H1 (cell line): ENCODE data around the gene NR3C2. TPM values are rescaled to one million over a fixed set of nuclear protein-coding genes. Genes with fewer than 3 reads are reported as not detected.

Source experiments
- CTCF ChIA-PET: fragments of 300-600 bp; sonication (Branson Sonifier 250); formaldehyde crosslinking; loops from one replicate; lab custom pipeline; 2021; ENCODE audit not compliant: partially characterized antibody; lab: Charles Lee
- POLR2A ChIA-PET: fragments of 300-600 bp; sonication (Branson Sonifier 250); formaldehyde crosslinking; loops from one replicate; lab custom pipeline; 2021; ENCODE audit warnings: inconsistent platforms; ENCODE audit not compliant: partially characterized antibody; lab: Charles Lee
- DNase-seq, 2 experiments: peaks; one replicate each; pipeline versions ENCODE4 v3.0.0 to v3.0.0-alpha.2; 2010 to 2022; ENCODE audit warnings: low spot score in 2 of 2, low read depth in 1 of 2, mixed read lengths in 1 of 2
- FAIRE-seq: peaks from 2 replicates; lab custom pipeline; 2011; peaks lifted over from hg19 to GRCh38; lab: Jason Lieb, UNC
- H2AFZ ChIP-seq: 2 replicates; pipeline ENCODE4 v1.8.1; 2012; ENCODE audit warnings: low read length, inconsistent platforms
- H2AK5ac ChIP-seq: 2 replicates; pipeline ENCODE4 v1.6.1; 2013; ENCODE audit warnings: low read depth, low read length
- H2BK120ac ChIP-seq: replicated peaks from 2 replicates; pipeline ENCODE3; 2013; ENCODE audit warnings: low read depth, low read length, inconsistent platforms
- H2BK12ac ChIP-seq: 2 replicates; pipeline ENCODE4 v1.6.1; 2013; ENCODE audit warnings: low read depth, low read length
- H2BK15ac ChIP-seq: 2 replicates; pipeline ENCODE4 v1.6.1; 2013; ENCODE audit warnings: low read length
- H2BK20ac ChIP-seq: 2 replicates; pipeline ENCODE4 v1.6.1; 2013; ENCODE audit warnings: low read length
- H2BK5ac ChIP-seq: 2 replicates; pipeline ENCODE4 v1.6.1; 2013; ENCODE audit warnings: low read depth, low read length
- H3K14ac ChIP-seq: 2 replicates; pipeline ENCODE4 v1.6.1; 2013; ENCODE audit warnings: inconsistent platforms; ENCODE audit not compliant: insufficient read length
- H3K18ac ChIP-seq: 2 replicates; pipeline ENCODE4 v1.6.1; 2013; ENCODE audit warnings: low read length; ENCODE audit errors: extremely low read depth
- H3K23ac ChIP-seq: 2 replicates; pipeline ENCODE4 v1.6.1; 2013; ENCODE audit warnings: inconsistent platforms; ENCODE audit not compliant: insufficient read length
- H3K23me2 ChIP-seq: 2 replicates; pipeline ENCODE4 v1.6.1; 2013; ENCODE audit warnings: low read depth, low read length
- H3K27ac ChIP-seq: 2 replicates; pipeline ENCODE4 v1.6.1; 2011; ENCODE audit warnings: low read depth, low read length, inconsistent platforms
- H3K27me3 ChIP-seq, 4 experiments: replicated peaks in 1 of 4; 1 replicate in 1 of 4; 2 replicates in 3 of 4; pipeline versions ENCODE4 v1.6.1 to v1.8.1; 2011 to 2013; ENCODE audit warnings: low read length in 3 of 4, mild to moderate bottlenecking in 3 of 4, inconsistent platforms in 2 of 4, mixed read lengths in 2 of 4, moderate library complexity in 1 of 4; ENCODE audit not compliant: control insufficient read depth in 3 of 4, insufficient read depth in 3 of 4; ENCODE audit errors: extremely low read depth in 1 of 4
- H3K36me3 ChIP-seq, 4 experiments: 2 replicates each; pipeline versions ENCODE4 v1.6.1 to v1.8.1; 2011 to 2013; ENCODE audit warnings: mild to moderate bottlenecking in 4 of 4, low read length in 3 of 4, moderate library complexity in 2 of 4, control low read depth in 1 of 4, inconsistent platforms in 1 of 4; ENCODE audit not compliant: insufficient read depth in 4 of 4, control insufficient read depth in 2 of 4
- H3K4ac ChIP-seq: replicated peaks from 2 replicates; pipeline ENCODE3; 2013; ENCODE audit warnings: low read length, low read depth, mixed read lengths, inconsistent platforms; ENCODE audit not compliant: insufficient read length
- H3K4me1 ChIP-seq, 4 experiments: replicated peaks in 1 of 4; 1 replicate in 1 of 4; 2 replicates in 3 of 4; pipeline versions ENCODE4 v1.6.1 to v1.8.1; 2011 to 2013; ENCODE audit warnings: low read length in 3 of 4, inconsistent platforms in 2 of 4, mixed read lengths in 1 of 4; ENCODE audit not compliant: insufficient read depth in 4 of 4, control insufficient read depth in 3 of 4
- H3K4me2 ChIP-seq, 2 experiments: 2 replicates each; pipeline versions ENCODE4 v1.6.1 to v1.8.1; 2011 to 2013; ENCODE audit warnings: low read depth in 2 of 2, low read length in 2 of 2, control low read depth in 1 of 2, inconsistent platforms in 1 of 2, mild to moderate bottlenecking in 1 of 2; ENCODE audit not compliant: insufficient read depth in 1 of 2
- H3K4me3 ChIP-seq, 4 experiments: fragments of 200-600, 300-600 bp in 1 of 4; sonication (generic), shearing (Covaris generic), sonication (Bioruptor Twin) in 1 of 4; 2 replicates each; pipeline versions ENCODE4 v1.5.1 to v1.8.1; 2011 to 2016; ENCODE audit warnings: low read length in 4 of 4, low read depth in 3 of 4, control low read depth in 2 of 4, inconsistent platforms in 2 of 4, mild to moderate bottlenecking in 2 of 4, mixed read lengths in 1 of 4, moderate library complexity in 1 of 4; ENCODE audit not compliant: insufficient read depth in 2 of 4; ENCODE audit errors: extremely low read depth in 1 of 4
- H3K56ac ChIP-seq: replicated peaks from 2 replicates; pipeline ENCODE3; 2013; ENCODE audit warnings: low read depth, mild to moderate bottlenecking, mixed read lengths, low read length, inconsistent platforms; ENCODE audit not compliant: insufficient read length
- H3K79me1 ChIP-seq: 2 replicates; pipeline ENCODE4 v1.6.1; 2013; ENCODE audit warnings: low read depth, low read length, control low read depth
- H3K79me2 ChIP-seq, 2 experiments: 2 replicates each; pipeline versions ENCODE4 v1.6.1 to v1.8.1; 2012 to 2013; ENCODE audit warnings: low read length in 2 of 2, mild to moderate bottlenecking in 2 of 2, inconsistent platforms in 1 of 2; ENCODE audit not compliant: insufficient read depth in 2 of 2, control insufficient read depth in 1 of 2
- H3K9ac ChIP-seq, 4 experiments: replicated peaks in 1 of 4; 1 replicate in 1 of 4; 2 replicates in 3 of 4; pipeline versions ENCODE4 v1.6.1 to v1.8.1; 2011 to 2013; ENCODE audit warnings: low read depth in 3 of 4, low read length in 3 of 4, control low read depth in 2 of 4, mild to moderate bottlenecking in 2 of 4, moderate library complexity in 2 of 4, inconsistent platforms in 1 of 4; ENCODE audit errors: extremely low read depth in 1 of 4
- H3K9me3 ChIP-seq, 2 experiments: 2 replicates each; pipeline versions ENCODE4 v1.6.1 to v1.8.1; 2012 to 2013; ENCODE audit warnings: mild to moderate bottlenecking in 2 of 2, moderate library complexity in 2 of 2, control low read depth in 1 of 2, inconsistent platforms in 1 of 2, low read depth in 1 of 2, low read length in 1 of 2, mixed read lengths in 1 of 2; ENCODE audit not compliant: insufficient read depth in 2 of 2
- H4K20me1 ChIP-seq, 2 experiments: replicated peaks in 1 of 2; 2 replicates each; pipeline versions ENCODE3 to v1.8.1; 2011 to 2013; ENCODE audit warnings: inconsistent platforms in 2 of 2, low read length in 2 of 2, mild to moderate bottlenecking in 1 of 2; ENCODE audit not compliant: insufficient read depth in 2 of 2, control insufficient read depth in 1 of 2
- H4K5ac ChIP-seq: 2 replicates; pipeline ENCODE4 v1.6.1; 2013; ENCODE audit warnings: low read length, low read depth, mixed read lengths, inconsistent platforms; ENCODE audit not compliant: insufficient read length
- H4K8ac ChIP-seq: 2 replicates; pipeline ENCODE4 v1.8.0; 2013; ENCODE audit warnings: mild to moderate bottlenecking, moderate library complexity, low read length, inconsistent platforms; ENCODE audit not compliant: insufficient read depth; ENCODE audit errors: extremely low read depth
- H4K91ac ChIP-seq: replicated peaks from 2 replicates; pipeline ENCODE3; 2013; ENCODE audit warnings: low read length, mixed read lengths, inconsistent platforms; ENCODE audit not compliant: insufficient read length
- ASH2L ChIP-seq: fragments of 200-600, 300-600 bp; sonication (generic); IDR thresholded peaks from one replicate; pipeline ENCODE4 v1.7.1; 2017; ENCODE audit warnings: low read length
- BACH1 ChIP-seq: IDR thresholded peaks from 2 replicates; pipeline ENCODE4 v1.6.1; 2012; ENCODE audit warnings: low read length, improper control_type of control experiment
- CBX8 ChIP-seq: fragments of 300-800, 300-1000 bp; sonication (generic); IDR thresholded peaks from 2 replicates; pipeline ENCODE4 v1.7.1; 2016; ENCODE audit warnings: low read depth, low read length, borderline replicate concordance
- E2F6 ChIP-seq: IDR thresholded peaks from 2 replicates; pipeline ENCODE4 v1.6.1; 2012; ENCODE audit warnings: inconsistent platforms
- KDM4A ChIP-seq: IDR thresholded peaks from one replicate; pipeline ENCODE4 v1.7.1; 2012; ENCODE audit warnings: low read depth, mild to moderate bottlenecking, moderate library complexity, low read length, inconsistent platforms; ENCODE audit not compliant: severe bottlenecking
- KDM5A ChIP-seq: fragments of 200-600 bp; IDR thresholded peaks from 2 replicates; pipeline ENCODE4 v1.7.1; 2012; ENCODE audit warnings: mild to moderate bottlenecking, low read length, inconsistent platforms, mixed read lengths
- NANOG ChIP-seq: IDR thresholded peaks from 2 replicates; pipeline ENCODE4 v1.6.1; 2011; ENCODE audit warnings: low read length, low read depth, mild to moderate bottlenecking, inconsistent platforms; ENCODE audit not compliant: insufficient read depth, poor library complexity, severe bottlenecking
- NRF1 ChIP-seq: IDR thresholded peaks from 2 replicates; pipeline ENCODE4 v1.6.1; 2011; ENCODE audit warnings: mild to moderate bottlenecking, low read depth, low read length, improper control_type of control experiment
- POLR2AphosphoS5 ChIP-seq: IDR thresholded peaks from 2 replicates; pipeline ENCODE4 v1.6.1; 2011; ENCODE audit warnings: low read depth, low read length
- RXRA ChIP-seq: IDR thresholded peaks from 2 replicates; pipeline ENCODE4 v1.6.1; 2011; ENCODE audit warnings: low read depth, mild to moderate bottlenecking, low read length, moderate library complexity; ENCODE audit not compliant: insufficient read depth
- SRF ChIP-seq: IDR thresholded peaks from 2 replicates; pipeline ENCODE4 v1.6.1; 2011; ENCODE audit warnings: mild to moderate bottlenecking, low read depth, low read length, moderate library complexity
- TAF1 ChIP-seq: IDR thresholded peaks from 2 replicates; pipeline ENCODE4 v1.6.1; 2011; ENCODE audit warnings: mild to moderate bottlenecking, low read depth, low read length
- TAF7 ChIP-seq: optimal IDR thresholded peaks from 2 replicates; pipeline ENCODE3; 2011; ENCODE audit warnings: low read depth, mild to moderate bottlenecking, inconsistent platforms, low read length, moderate library complexity, borderline replicate concordance
- TBP ChIP-seq: IDR thresholded peaks from 2 replicates; pipeline ENCODE4 v1.6.1; 2011; ENCODE audit warnings: low read depth, low read length, improper control_type of control experiment
- TCF12 ChIP-seq: IDR thresholded peaks from 2 replicates; pipeline ENCODE4 v1.6.1; 2011; ENCODE audit warnings: low read depth, mild to moderate bottlenecking, low read length
- WGBS, 2 experiments: shearing (Covaris generic) in 1 of 2; methylation state at CpG; one replicate each; pipeline versions ENCODE4 v1.1.6 to v1.1.7; 2013 to 2015; ENCODE audit warnings: low lambda C conversion rate in 2 of 2, mixed read lengths in 2 of 2, inconsistent platforms in 1 of 2, low coverage in 1 of 2, missing lambda C conversion rate in 1 of 2; ENCODE audit not compliant: insufficient replicate concordance in 2 of 2, insufficient coverage in 1 of 2, insufficient read length in 1 of 2; ENCODE audit errors: extremely low coverage in 1 of 2, missing lambda C conversion rate in 1 of 2; 5-methylcytosine and 5-hydroxymethylcytosine counted together
- polyA plus RNA-seq, 7 experiments: library from polyadenylated mRNA; depleted of rRNA in 3 of 7; stranded (reverse) in 5 of 7; unstranded in 2 of 7; fragments of >200 nt in 5 of 7; fragments of 200-250 nt in 2 of 7; gene quantifications; 1 replicate in 5 of 7; 2 replicates in 1 of 7; 4 replicates in 1 of 7; pipeline versions ENCODE4 v1.2.1 to v1.2.3, GENCODE V29; 2011 to 2013; ENCODE audit warnings: missing spikeins in 2 of 7, mixed read lengths in 2 of 7
- total RNA-seq: library from RNA; stranded (reverse); fragmentation: NEBNext Ultra II Directional; extraction: Animal tissue kit (Norgen Biotek cat#: 25700); gene quantifications from 2 replicates; pipeline ENCODE4 v1.2.1, GENCODE V29; 2021

NR3C2 gene
- total and polyA plus RNA-seq, 2 of the 8 experiments (the other 6 are each of a cell fraction or from before 2014, with no cell fraction given), result 0.80 to 3.9 TPM

DNA sequence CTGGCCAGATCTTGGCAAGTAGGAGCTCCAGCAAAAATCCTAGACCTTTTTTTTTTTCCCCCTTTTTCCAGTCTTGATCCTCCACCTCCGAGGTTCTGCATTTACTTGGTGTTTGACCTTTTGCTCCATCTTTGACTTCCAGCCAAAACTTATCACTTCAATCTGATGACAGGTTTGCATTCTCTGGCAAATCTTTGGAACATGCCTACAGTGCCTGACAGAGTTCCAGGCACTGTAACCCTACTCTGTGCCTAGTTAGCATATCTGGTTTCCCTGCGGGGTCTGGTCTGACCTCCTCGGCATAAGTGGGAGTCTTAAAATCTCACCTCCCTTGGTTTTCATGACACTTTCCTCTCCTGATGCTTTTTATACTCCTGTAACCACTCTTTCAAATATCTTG, 39.4 kb upstream of the NR3C2 start:
- Histone ChIP-seq H3K4me2 (no peak overlapping the region), H3K9me3 (peaks cover 5 to 6% of the 10 kb centered on the region in 2 experiments; a peak in 2 of 4 replicates), H3K36me3 (no peaks in the 10 kb centered on the region), H3K27ac (no peak overlapping the region), H3K79me2 (no peaks in the 10 kb centered on the region), H3K79me1 (no peaks in the 10 kb centered on the region), H3K4ac (peak overlapping the region; percentile 90), H3K27me3 (no peaks in the 10 kb centered on the region), H3K4me3 (no peak overlapping the region), H3K14ac (no peak overlapping the region), H4K20me1 (no peaks in the 10 kb centered on the region), H3K23me2 (no peaks in the 10 kb centered on the region), H3K9ac (no peak overlapping the region), H4K91ac (no peak overlapping the region), H2BK15ac (no peak overlapping the region), H2BK5ac (no peak overlapping the region), H2BK20ac (no peak overlapping the region), H3K18ac (no peak overlapping the region), H2AK5ac (no peak overlapping the region), H2BK120ac (no peak overlapping the region), H2AFZ (no peak overlapping the region), H3K4me1 (no peaks in the 10 kb centered on the region), H3K23ac (no peak overlapping the region), H3K56ac (no peak overlapping the region), H4K8ac (no peak overlapping the region), H2BK12ac (no peak overlapping the region), H4K5ac (no peak overlapping the region)
- ChIA-PET CTCF (no interaction called here), POLR2A (no interaction called here)
- TF ChIP-seq NANOG (no peak), TAF1 (no peak), POLR2AphosphoS5 (no peak), CBX8 (no peak), TBP (no peak), KDM5A (no peak), E2F6 (no peak), KDM4A (no peak), SRF (no peak), BACH1 (no peak), NRF1 (no peak), RXRA (no peak), TCF12 (no peak), ASH2L (no peak), TAF7 (no peak)
- 87% methylated on average over 3 of the region's 3 CpGs; no CpG with 5 or more reads in 1 of the 2 experiments for WGBS, 2 experiments
- DNase-seq (no peak), FAIRE-seq (no peak)
